ENCODE measurements around the gene ADAMTS9.

Gene ADAMTS9

DNA sequence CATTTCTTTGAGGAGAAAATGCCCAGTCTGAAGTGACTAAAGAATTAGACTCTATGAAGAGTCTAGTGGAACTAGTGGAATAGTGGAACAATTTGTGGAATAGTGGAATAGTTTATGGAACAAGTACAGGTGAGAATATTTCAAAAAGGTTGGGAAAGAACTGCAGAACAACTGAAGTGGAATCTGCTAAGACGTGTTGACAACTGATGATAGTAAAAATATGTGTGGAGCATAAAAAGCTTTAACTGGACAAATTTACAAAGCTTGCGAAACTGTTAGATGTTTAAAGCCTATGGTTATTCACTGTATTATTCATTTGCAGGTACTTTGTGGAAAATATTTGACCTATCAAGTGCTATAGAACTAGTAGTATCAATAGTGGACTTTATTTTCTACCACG, 164.5 kb downstream of the ADAMTS9 start:
- no peak for DNase-seq

DNA sequence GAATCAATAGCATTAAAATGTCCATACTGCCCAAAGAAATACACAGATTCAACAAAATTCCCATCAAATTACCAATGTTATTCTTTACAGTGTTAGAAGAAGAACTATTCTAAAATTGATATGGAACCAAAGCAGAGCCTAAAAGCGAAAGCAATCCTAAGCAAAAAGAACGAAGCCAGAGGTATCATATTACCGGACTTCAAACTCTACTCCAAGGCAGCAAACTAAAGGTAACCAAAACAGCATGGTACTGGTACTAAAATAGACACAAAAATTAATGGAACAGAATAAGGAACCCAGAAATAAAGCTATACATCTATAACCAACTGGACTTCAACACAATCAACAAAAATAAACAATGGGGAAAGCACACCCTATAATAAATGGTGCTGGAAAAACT, 167.5 kb downstream of the ADAMTS9 start:
- no peak for DNase-seq

DNA sequence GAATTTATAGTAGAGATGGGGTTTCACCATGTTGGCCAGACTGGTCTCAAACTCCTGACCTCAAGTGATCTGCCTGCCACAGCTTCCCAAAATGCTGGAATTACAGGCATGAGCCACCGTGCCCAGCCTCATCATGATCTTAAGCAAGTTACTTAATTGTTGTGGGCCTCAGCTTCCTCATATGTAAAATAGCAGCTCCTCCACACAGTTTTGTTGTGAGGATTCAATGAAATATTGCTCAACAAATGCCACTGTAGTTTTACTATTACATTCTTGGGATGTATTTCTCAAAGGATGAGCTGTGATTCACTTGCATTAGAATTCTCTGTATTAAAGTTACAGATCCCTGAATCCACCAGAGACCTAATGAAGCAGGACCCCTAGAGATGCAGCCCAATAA, 168.8 kb downstream of the ADAMTS9 start:
- no peak for DNase-seq

GRCh38 chr3:64518496-64518895, 169.3 kb downstream of the ADAMTS9 start:
- no peak for DNase-seq

DNA sequence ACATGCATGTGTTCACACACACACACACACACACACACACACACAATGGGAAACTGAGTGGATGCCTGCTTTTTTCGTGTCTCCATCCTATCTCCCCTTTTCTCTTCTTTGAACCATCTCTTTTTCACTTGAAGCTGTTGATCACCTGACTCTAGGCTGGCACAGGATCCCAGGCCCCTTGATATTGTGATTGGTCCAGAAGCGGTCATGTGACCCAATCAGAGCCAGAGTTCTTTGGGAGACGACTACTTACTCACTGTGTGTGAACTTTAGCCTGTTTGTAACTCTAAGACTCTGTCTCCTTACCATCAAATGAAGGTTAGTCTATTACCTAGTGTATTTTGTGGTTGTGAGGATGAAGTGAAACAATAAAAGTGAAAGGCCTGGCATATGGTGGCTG, 172.9 kb downstream of the ADAMTS9 start:
- DNase-seq = no peak

DNA sequence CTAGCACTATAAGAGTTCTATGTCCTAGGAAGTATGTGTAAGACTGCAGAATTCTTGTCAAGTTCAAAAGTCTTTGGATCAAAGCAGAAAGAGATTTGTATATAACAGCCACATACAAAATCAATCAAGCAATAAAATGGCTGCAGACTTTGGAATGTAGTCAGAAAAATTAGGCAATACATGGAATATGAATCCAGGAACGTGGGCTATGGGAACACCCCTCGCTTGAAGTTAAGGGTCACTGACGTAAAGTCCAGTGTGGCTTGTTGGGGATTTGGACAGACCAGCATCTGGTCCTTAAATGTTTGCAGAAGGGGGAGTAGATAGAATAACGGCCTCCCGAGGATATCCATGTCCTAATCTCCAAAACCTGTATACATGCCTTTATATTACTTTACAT, 178.6 kb downstream of the ADAMTS9 start:
- DNase-seq = no peak

DNA sequence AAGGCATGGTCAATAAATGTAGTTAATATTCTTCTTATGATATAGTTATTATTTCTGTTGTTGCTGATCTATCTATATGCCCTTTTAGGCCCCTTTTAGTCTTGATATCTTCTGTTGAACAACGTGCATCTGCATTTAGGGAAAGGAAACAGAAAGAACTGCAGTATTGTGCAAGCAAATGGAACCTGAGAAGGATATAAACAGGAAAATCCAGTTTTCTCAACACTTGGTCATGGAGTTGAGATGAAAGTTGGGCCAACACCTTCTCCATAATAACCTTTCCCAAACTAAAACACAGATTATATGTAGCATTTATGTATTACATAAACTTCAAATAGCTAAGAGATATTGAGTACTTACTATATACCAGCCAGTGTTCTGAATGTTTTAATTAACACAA, 179.7 kb downstream of the ADAMTS9 start:
- no peak for DNase-seq

- DNase-seq = no peak
Measured at GRCh38 chr3:64506255-64506654, 181.5 kb downstream of the ADAMTS9 start.

GRCh38 chr3:64505419-64505818, 182.4 kb downstream of the ADAMTS9 start:
- DNase-seq = no peak

DNA sequence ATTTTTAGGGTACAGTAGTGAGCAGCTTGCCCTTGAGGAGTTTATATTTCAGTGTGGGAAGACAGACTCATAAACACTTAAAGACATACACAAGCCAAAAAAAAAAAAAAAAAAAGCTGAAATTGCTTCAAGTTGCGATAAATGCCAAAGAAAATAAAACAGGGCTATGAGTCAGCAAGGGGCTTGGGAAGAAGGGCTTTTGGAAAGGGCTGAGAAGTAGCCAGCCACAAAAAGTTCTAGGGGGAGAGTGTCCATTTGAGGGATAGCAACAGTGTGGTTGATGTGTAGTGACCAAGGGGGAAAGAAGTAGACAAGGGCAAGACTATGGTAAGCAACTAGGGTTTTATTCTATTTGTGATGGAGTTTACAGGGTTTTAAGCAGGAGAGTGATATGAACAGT, 185.5 kb downstream of the ADAMTS9 start:
- DNase-seq = no peak

GRCh38 chr3:64501298-64501906, 186.4 kb downstream of the ADAMTS9 start:
- no peak for DNase-seq

DNA sequence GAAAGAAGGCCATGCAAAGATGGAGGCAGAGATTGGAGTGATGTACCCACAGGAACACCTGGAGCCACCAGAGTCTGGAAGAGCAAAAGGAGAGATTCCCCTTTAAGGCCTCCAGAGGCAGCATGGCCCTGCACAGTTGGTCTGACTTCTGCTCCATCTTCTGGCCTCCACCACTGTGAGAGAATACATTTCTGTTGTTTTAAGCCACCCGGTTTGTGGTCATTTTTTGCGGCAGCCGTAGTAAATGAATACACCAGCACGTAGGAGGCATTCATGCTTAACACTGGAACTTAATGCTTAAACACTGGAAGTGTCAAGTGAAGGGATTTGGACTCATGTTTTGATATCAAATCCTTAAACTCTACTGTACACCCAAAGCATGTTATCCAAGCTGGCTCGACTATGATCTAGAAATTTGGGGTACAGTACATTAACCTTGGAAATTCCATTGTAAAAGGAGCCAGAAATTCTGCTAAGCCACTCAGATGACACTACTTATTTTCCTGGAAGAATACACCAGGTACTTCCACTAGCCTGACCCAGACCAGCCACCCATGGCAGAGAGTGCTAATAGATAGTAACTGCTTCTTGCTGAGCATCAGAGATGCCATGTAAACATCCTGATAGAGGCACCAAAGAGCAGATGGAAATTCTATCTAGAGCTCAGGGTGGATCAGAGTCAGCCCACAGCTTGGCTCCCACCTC, 190.9 kb downstream of the ADAMTS9 start:
- no peak for DNase-seq

- DNase-seq = no peak
Measured at GRCh38 chr3:64495781-64496334, 191.9 kb downstream of the ADAMTS9 start.

DNA sequence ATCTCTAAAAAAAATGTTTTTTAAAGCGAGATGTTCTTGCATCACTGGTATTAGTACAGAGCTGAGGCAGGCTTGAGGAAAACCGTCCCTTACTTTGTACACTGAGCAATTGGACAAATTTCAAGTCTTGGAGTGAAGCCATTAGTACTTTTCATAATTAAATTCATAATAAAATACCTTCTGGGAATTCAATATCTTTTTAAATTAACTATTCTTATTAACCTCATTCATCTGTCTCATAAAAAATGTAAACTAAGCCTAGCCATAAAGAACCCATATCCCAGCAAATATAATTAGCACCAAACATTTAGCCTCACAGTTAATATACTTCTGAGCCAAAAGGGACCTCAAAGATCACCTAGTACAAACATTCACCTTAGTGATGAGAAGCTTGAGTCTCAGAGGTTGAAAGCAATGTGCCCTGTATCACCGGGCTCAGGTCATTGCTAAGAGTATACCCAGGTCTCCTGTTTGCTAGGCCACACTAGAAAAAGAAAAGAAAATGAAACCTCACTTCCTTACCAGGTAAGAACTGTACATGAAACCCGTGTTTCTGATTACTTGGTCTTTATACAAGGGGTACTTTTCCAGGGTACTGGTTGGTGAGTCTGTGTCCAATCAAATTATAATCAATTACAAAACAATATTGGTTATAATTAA, 192.5 kb downstream of the ADAMTS9 start:
- no peak for DNase-seq

GRCh38 chr3:64494526-64494925, 193.3 kb downstream of the ADAMTS9 start:
- no peak for DNase-seq

DNA sequence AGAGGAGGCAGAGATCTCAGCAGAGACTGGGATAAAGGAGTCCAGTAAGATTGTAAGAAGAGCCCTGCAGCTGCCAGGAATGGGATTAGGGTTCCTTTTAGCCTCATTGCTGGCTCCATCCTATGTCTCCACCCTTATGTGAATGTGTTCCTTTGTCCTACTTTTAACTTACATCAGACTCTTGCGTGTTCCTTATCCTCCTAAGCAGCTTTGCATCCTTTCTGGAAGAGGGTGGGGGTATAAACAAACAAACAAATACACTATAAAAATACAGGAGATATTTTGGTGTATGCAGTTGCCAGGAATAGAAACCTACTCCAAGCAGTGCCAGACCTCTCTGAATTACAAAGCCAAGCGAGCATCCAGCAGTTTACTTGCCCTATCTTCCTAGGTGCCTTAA, 194.7 kb downstream of the ADAMTS9 start:
- no peak for DNase-seq

DNA sequence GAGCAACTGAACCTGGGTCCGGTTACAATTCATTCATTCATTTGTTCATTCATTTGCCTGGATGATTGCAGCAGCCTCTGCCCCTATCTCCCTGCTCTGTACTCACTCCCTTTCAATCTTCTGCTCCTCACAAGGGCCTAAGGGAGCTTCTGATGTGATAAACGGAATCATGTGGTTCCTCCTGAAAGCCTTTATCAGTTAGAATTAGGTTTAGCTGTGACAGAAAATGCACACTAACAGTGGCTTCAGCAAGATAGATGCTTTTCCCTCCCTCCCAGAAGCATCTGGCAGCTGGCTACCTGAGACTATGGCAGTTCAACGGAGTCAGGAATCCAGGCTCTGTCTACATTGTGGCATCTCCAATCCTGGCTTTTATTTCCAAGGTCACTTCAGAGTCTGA, 196.0 kb downstream of the ADAMTS9 start:
- DNase-seq = no peak

GRCh38 chr3:64490180-64490724, 197.5 kb downstream of the ADAMTS9 start:
- DNase-seq = no peak

DNA sequence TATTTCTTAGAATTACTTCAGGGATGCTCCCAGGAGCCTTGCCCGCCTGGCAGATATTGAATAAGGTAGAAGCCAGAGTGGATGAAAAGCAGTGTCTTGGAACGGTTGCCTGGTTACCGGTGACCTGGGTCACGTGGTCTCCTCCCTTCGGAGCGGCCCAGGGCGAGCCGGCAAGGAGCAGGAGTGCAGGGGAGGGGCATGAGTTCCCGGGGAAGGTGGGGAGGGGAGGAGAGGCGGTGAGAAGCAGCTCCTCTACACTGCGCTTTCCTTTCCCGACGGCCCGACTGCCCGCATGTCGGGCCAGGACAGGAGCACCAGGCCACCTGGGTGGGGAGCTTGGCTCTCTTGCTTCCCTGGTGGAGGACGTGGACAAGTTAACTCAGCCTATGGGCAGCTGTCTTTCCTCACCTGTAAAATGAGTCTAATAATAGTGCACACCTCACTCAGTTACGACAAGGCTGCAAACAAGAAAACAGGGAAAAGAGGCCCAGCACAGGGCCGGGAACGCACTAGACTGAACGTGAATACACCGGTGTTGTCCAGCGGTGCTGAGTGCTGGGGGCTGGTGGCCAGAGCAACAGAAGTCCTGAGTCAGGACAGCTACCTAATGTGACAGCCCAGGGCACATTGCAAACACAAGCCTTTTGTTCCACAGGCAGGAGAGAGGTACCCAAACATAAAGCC, 198.3 kb downstream of the ADAMTS9 start:
- DNase-seq = no peak

- DNase-seq = no peak
Measured at GRCh38 chr3:64488939-64489338, 198.9 kb downstream of the ADAMTS9 start.

DNA sequence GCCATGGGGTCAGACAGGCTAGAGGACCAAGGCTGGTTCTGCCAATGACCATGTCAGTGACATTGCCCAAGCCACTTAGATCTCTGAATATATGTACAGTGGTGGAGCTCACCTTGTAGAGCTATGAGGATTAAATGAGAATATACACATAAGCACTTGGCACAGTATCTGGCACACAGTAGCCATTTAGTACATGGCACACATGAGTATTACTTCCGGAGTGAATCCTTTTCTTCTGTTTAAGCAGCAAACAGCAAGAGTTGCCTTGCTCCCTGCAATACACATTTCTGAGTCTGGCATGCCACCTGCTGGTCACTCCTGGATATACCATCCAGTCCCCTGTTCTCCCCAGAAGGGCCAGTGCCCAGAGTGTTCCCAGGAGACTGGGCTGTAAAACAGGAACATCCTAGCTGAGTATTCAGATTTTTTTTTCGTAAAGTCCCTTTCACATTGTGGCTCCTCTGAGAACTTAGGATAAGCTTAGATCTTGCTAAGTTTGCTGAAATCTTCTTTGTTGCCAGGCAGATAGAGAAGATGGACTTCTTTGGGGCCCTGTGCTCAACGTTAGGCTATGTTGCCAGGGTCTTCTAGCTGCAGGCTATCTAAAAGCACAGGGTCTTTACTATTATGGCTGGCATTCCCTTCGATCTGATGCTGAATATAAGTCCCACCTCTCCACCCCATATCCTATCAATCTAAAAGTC, 203.4 kb downstream of the ADAMTS9 start:
- DNase-seq = peak; percentile 80

DNA sequence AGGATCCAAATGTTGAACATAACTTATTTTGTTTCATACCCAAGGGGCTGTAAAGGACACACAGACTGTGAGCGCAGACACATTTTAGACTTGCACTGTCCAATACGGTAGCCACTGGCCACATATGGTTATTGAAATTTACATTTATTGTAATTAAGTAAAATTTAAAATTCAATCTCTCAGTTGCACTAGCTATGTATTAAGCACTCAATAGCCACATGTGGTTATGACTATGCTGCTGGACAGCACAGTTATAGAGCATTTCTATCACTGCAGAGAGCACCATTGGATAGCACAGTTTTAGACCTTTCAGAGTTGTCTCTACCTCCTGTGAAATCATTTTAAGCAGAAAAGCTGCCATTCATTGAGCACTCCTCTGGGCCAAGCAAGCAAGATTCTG, 204.3 kb downstream of the ADAMTS9 start:
- DNase-seq = no peak

DNA sequence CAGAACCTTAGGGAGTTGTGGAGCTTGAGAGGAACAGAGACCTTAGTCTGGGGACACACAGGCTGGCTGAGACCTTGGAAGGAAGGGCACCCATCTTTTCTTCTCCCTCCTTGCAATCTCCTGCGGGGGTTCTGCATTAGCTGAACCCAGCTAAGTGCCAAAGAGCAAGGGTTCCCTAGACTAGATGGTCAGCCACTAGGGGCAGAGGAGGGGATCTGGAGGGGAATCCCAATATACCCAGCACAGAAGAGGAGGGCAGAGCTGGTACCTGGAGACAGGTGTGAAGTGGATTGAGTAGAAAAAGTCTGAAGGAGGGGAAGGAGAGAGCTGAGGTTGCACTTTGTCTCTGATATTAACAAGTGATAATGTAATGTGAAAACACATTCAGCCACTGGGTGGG, 212.8 kb downstream of the ADAMTS9 start:
- no peak for DNase-seq

Data from T1000 (cell line).